Thoracic aorta (tissue), 2 donors: ENCODE results near the gene ZRANB1. TPM values are rescaled to one million over a fixed set of nuclear protein-coding genes. Genes with fewer than 3 reads are reported as not detected.
"Not testable (repeated sequence)": the region's sequence is repeated elsewhere in the genome, so short reads cannot be mapped to it uniquely, and the experiment has no call there.

Experiments used
- ATAC-seq: fragments of 150-250 bp; one replicate; pipeline ENCODE4 v1.8.0; 2017; ENCODE audit warnings: low read depth; ENCODE audit not compliant: insufficient number of reproducible peaks, low FRiP score
- DNase-seq: peaks from one replicate; pipeline ENCODE4 v3.0.0-alpha.2; 2020; ENCODE audit warnings: low spot score
- H3K27ac ChIP-seq, 2 donors: fragments of 200-600 bp; sonication (generic); 1 replicate in 1 of 2; 2 replicates in 1 of 2; pipeline ENCODE4 v1.5.1; 2016; ENCODE audit warnings: mild to moderate bottlenecking in 2 of 2, moderate library complexity in 2 of 2
- H3K27me3 ChIP-seq: fragments of 200-600 bp; sonication (generic); replicated peaks from 2 replicates; pipeline ENCODE4 v1.6.0; 2016; ENCODE audit warnings: mild to moderate bottlenecking; ENCODE audit not compliant: insufficient read depth
- H3K36me3 ChIP-seq: fragments of 200-600 bp; sonication (generic); one replicate; pipeline ENCODE4 v1.5.1; 2016
- H3K4me1 ChIP-seq, 2 donors: fragments of 200-600 bp; sonication (generic); 1 replicate in 1 of 2; 2 replicates in 1 of 2; pipeline versions ENCODE4 v1.5.1 to v1.6.0; 2016; ENCODE audit warnings: low read depth in 2 of 2, mild to moderate bottlenecking in 1 of 2; ENCODE audit not compliant: control insufficient read depth in 1 of 2
- H3K4me3 ChIP-seq: fragments of 200-600 bp; sonication (generic); 2 replicates; pipeline ENCODE4 v1.5.1; 2016; ENCODE audit warnings: mild to moderate bottlenecking
- H3K9me3 ChIP-seq: fragments of 200-600 bp; sonication (generic); 2 replicates; pipeline ENCODE4 v1.5.1; 2016
- CTCF ChIP-seq: fragments of 200-600 bp; sonication (generic); IDR thresholded peaks from one replicate; pipeline ENCODE4 v1.5.1; 2019; ENCODE audit warnings: antibody characterized with exemption
- total RNA-seq, 2 donors: library from RNA; depleted of rRNA; stranded (reverse); fragments of >200 nt; gene quantifications; one replicate each; pipeline versions ENCODE4 v1.1.0 to v1.2.3, GENCODE V29; 2016

Gene ZRANB1
- total RNA-seq, 2 donors from 2014 or later = 30.1 to 30.9 TPM

GRCh38 chr10:124909563-124909962, 32.4 kb upstream of the ZRANB1 start:
- DNase-seq (no peak), ATAC-seq (no peak)
- Histone ChIP-seq H3K27ac (no peak overlapping the region), H3K4me1 (peaks cover 11 to 36% of the 10 kb centered on the region in 2 donors), H3K4me3 (no peak overlapping the region), H3K9me3 (no peaks in the 10 kb centered on the region), H3K27me3 (no peaks in the 10 kb centered on the region), H3K36me3 (no peaks in the 10 kb centered on the region)
- no peak for TF ChIP-seq CTCF

GRCh38 chr10:124911124-124912067, 30.5 kb upstream of the ZRANB1 start:
- TF ChIP-seq CTCF = no peak
- no peaks in the 10 kb centered on the region for H3K9me3 ChIP-seq
- H3K36me3 ChIP-seq = no peaks in the 10 kb centered on the region
- ATAC-seq = no peak
- no peak for DNase-seq
- H3K4me3 ChIP-seq = peak overlapping the region; percentile 46
- H3K4me1 ChIP-seq = peaks cover 6 to 36% of the 10 kb centered on the region in 2 donors
- peak overlapping the region; percentile 73 to 77 for H3K27ac ChIP-seq
- no peaks in the 10 kb centered on the region for H3K27me3 ChIP-seq

GRCh38 chr10:124912101-124912886, 29.6 kb upstream of the ZRANB1 start:
- H3K4me1 ChIP-seq = peaks cover 6 to 33% of the 10 kb centered on the region in 2 donors
- TF ChIP-seq CTCF = no peak
- H3K27ac ChIP-seq = peak overlapping the region; percentile 73 to 77
- H3K9me3 ChIP-seq = no peaks in the 10 kb centered on the region
- peak overlapping the region; percentile 46 for H3K4me3 ChIP-seq
- DNase-seq (no peak), ATAC-seq (no peak)
- no peaks in the 10 kb centered on the region for H3K27me3 ChIP-seq
- H3K36me3 ChIP-seq = no peaks in the 10 kb centered on the region

GRCh38 chr10:124913167-124913566, 28.8 kb upstream of the ZRANB1 start:
- H3K27ac ChIP-seq = no peak overlapping the region
- no peaks in the 10 kb centered on the region for H3K27me3 ChIP-seq
- no peak overlapping the region for H3K4me3 ChIP-seq
- TF ChIP-seq CTCF = no peak
- H3K4me1 ChIP-seq = peaks cover 6 to 34% of the 10 kb centered on the region in 2 donors
- no peaks in the 10 kb centered on the region for H3K9me3 ChIP-seq
- no peaks in the 10 kb centered on the region for H3K36me3 ChIP-seq
- no peak for DNase-seq
- ATAC-seq = no peak

- H3K4me3 ChIP-seq, DNase-seq, H3K9me3 ChIP-seq, H3K27ac ChIP-seq, H3K27me3 ChIP-seq, ATAC-seq, H3K36me3 ChIP-seq: not testable (repeated sequence)
- H3K4me1 ChIP-seq = peaks cover 10 to 46% of the 10 kb centered on the region in 2 donors
These were observed 27.5 kb upstream of the ZRANB1 start for GRCh38 chr10:124914398-124914797.
